Endothelial cell of umbilical vein (primary cell): ENCODE data around the gene MAMDC2. TPM values are rescaled to one million over a fixed set of nuclear protein-coding genes. Genes with fewer than 3 reads are reported as not detected.

Source experiments
- BruUV-seq: library from RNA; stranded (reverse); fragments of 400-500 nt; replicated peaks from 2 replicates; lab custom pipeline; 2021; lab: Mats Ljungman, UMichigan
- CTCF ChIA-PET: fragments of 300-600, 350-600 bp; sonication (Branson Sonifier 250); formaldehyde crosslinking; loops from one replicate; lab custom pipeline; 2021; ENCODE audit warnings: antibody characterized with exemption, inconsistent platforms; lab: Charles Lee
- POLR2A ChIA-PET: fragments of 300-600, 350-600 bp; sonication (Branson Sonifier 250); formaldehyde crosslinking; loops from one replicate; lab custom pipeline; 2021; ENCODE audit warnings: antibody characterized with exemption, inconsistent platforms; lab: Charles Lee
- DNase-seq: peaks from one replicate; pipeline ENCODE4 v3.0.0-alpha.2; 2011; ENCODE audit warnings: low read depth, low spot score
- FAIRE-seq: peaks from 2 replicates; lab custom pipeline; 2011; peaks lifted over from hg19 to GRCh38; lab: Jason Lieb, UNC
- H2AFZ ChIP-seq: 2 replicates; pipeline ENCODE4 v1.6.0; 2012; ENCODE audit warnings: low read depth, low read length, control low read depth, inconsistent platforms
- H3K27ac ChIP-seq: 2 replicates; pipeline ENCODE4 v1.5.1; 2011; ENCODE audit warnings: low read depth, mild to moderate bottlenecking, control low read depth, low read length, moderate library complexity; ENCODE audit not compliant: insufficient read depth
- H3K27me3 ChIP-seq, 2 experiments: 2 replicates each; pipeline versions ENCODE4 v1.6.0 to v1.6.1; 2011; ENCODE audit warnings: low read length in 2 of 2, mixed read lengths in 1 of 2; ENCODE audit not compliant: control insufficient read depth in 2 of 2, insufficient read depth in 2 of 2
- H3K36me3 ChIP-seq, 2 experiments: 2 replicates in 1 of 2; 3 replicates in 1 of 2; pipeline ENCODE4 v1.5.1; 2011; ENCODE audit warnings: low read length in 2 of 2, mild to moderate bottlenecking in 1 of 2, moderate library complexity in 1 of 2; ENCODE audit not compliant: control insufficient read depth in 2 of 2, insufficient read depth in 2 of 2; ENCODE audit errors: extremely low read depth in 1 of 2
- H3K4me1 ChIP-seq: 3 replicates; pipeline ENCODE4 v1.5.1; 2011; ENCODE audit warnings: mild to moderate bottlenecking, low read length; ENCODE audit not compliant: control insufficient read depth, insufficient read depth; ENCODE audit errors: extremely low read depth
- H3K4me2 ChIP-seq: 2 replicates; pipeline ENCODE4 v1.6.1; 2011; ENCODE audit warnings: low read length, control low read depth, mixed read lengths; ENCODE audit not compliant: insufficient read depth
- H3K4me3 ChIP-seq, 3 experiments: fragments of 200-600 bp in 1 of 3; sonication (generic), shearing (Covaris generic) in 1 of 3; replicated peaks in 1 of 3; 2 replicates each; pipeline ENCODE4 v1.5.1; 2011 to 2016; ENCODE audit warnings: control low read depth in 3 of 3, low read length in 3 of 3, mild to moderate bottlenecking in 2 of 3, inconsistent platforms in 1 of 3, low read depth in 1 of 3, moderate library complexity in 1 of 3; ENCODE audit not compliant: insufficient read depth in 1 of 3
- H3K79me2 ChIP-seq: 2 replicates; pipeline ENCODE4 v1.6.0; 2012; ENCODE audit warnings: low read length, inconsistent platforms; ENCODE audit not compliant: control insufficient read depth, insufficient read depth
- H3K9ac ChIP-seq: replicated peaks from 2 replicates; pipeline ENCODE3; 2011; ENCODE audit warnings: low read length, control low read depth; ENCODE audit not compliant: insufficient read depth; ENCODE audit errors: extremely low read depth
- H3K9me1 ChIP-seq: replicated peaks from 3 replicates; pipeline ENCODE4 v1.6.0; 2011; ENCODE audit warnings: mild to moderate bottlenecking, low read length; ENCODE audit not compliant: control insufficient read depth, insufficient read depth; ENCODE audit errors: extremely low read depth
- H3K9me3 ChIP-seq: replicated peaks from 2 replicates; pipeline ENCODE4 v1.5.1; 2012; ENCODE audit warnings: low read length, inconsistent platforms; ENCODE audit not compliant: control insufficient read depth, insufficient read depth
- H4K20me1 ChIP-seq: replicated peaks from 2 replicates; pipeline ENCODE3; 2011; ENCODE audit warnings: mild to moderate bottlenecking, low read length; ENCODE audit not compliant: control insufficient read depth, insufficient read depth; ENCODE audit errors: extremely low read depth
- EZH2 ChIP-seq: IDR thresholded peaks from 2 replicates; pipeline ENCODE4 v1.6.1; 2012; ENCODE audit warnings: borderline replicate concordance, low read depth, mild to moderate bottlenecking, moderate library complexity, low read length, inconsistent platforms; ENCODE audit not compliant: severe bottlenecking
- FOS ChIP-seq: IDR thresholded peaks from 2 replicates; pipeline ENCODE4 v1.6.1; 2011; ENCODE audit warnings: mild to moderate bottlenecking, low read length, moderate library complexity, borderline replicate concordance; ENCODE audit not compliant: insufficient read depth
- GATA2 ChIP-seq: IDR thresholded peaks from 2 replicates; pipeline ENCODE4 v1.7.0; 2011; ENCODE audit warnings: low read depth, mild to moderate bottlenecking, moderate library complexity, mixed read lengths, low read length; ENCODE audit not compliant: insufficient read length, insufficient read depth
- JUN ChIP-seq: IDR thresholded peaks from 2 replicates; pipeline ENCODE4 v1.6.1; 2011; ENCODE audit warnings: borderline replicate concordance, low read depth; ENCODE audit not compliant: insufficient read length, insufficient read depth
- MYC ChIP-seq: IDR thresholded peaks from one replicate; pipeline ENCODE4 v1.6.1; 2011; ENCODE audit warnings: mild to moderate bottlenecking, low read depth, low read length
- POLR2A ChIP-seq: IDR thresholded peaks from 2 replicates; pipeline ENCODE4 v1.6.1; 2012; ENCODE audit warnings: low read depth, mild to moderate bottlenecking, control low read depth, low read length
- POLR2AphosphoS5 ChIP-seq: IDR thresholded peaks from 2 replicates; pipeline ENCODE4 v1.6.1; 2012; ENCODE audit warnings: low read depth, mild to moderate bottlenecking, control low read depth, low read length, moderate library complexity; ENCODE audit not compliant: insufficient read depth
- dilution Hi-C: fragments of 300-500 bp; cut with MboI; formaldehyde crosslinking; loops from one replicate; pipeline ENCODE4 v1.15.0; 2019; ENCODE audit warnings: low sequenced_read_pairs; ENCODE audit not compliant: extremely low pct_ligation_motif_present
- intact Hi-C: fragments of 100-400 bp; cut with micrococcal nuclease; formaldehyde crosslinking; loops from one replicate; pipeline ENCODE4 v1.10.0; 2022
- polyA plus RNA-seq, 4 experiments: library from polyadenylated mRNA; depleted of rRNA in 3 of 4; stranded (reverse) in 3 of 4; unstranded in 1 of 4; fragments of >200 nt; gene quantifications; 2 replicates each; pipeline versions ENCODE4 v1.2.1 to v1.2.3, GENCODE V29; 2011 to 2012; ENCODE audit warnings: missing spikeins in 1 of 4
- total RNA-seq: library from RNA; stranded (reverse); gene quantifications from 2 replicates; pipeline ENCODE4 v1.2.3, GENCODE V29; 2021
- TF ChIP-seq, protein P1 (sequence below), 2 donors: IDR thresholded peaks; 1 replicate in 1 of 2; 2 replicates in 1 of 2; pipeline ENCODE4 v1.5.1; 2011; ENCODE audit warnings: low read length in 2 of 2, mild to moderate bottlenecking in 2 of 2, moderate library complexity in 2 of 2, control low read depth in 1 of 2, inconsistent platforms in 1 of 2, low read depth in 1 of 2; ENCODE audit not compliant: insufficient read depth in 1 of 2; ENCODE audit errors: extremely low read depth in 1 of 2
- TF ChIP-seq, protein P2 (sequence below): IDR thresholded peaks from 2 replicates; pipeline ENCODE4 v1.6.1; 2011; ENCODE audit not compliant: insufficient read depth, insufficient read length

MAMDC2 gene
- total and polyA plus RNA-seq, 2 donors (not counting 3 experiments of a cell fraction or from before 2014, with no cell fraction given) = 0.60 to 1.1 TPM

DNA sequence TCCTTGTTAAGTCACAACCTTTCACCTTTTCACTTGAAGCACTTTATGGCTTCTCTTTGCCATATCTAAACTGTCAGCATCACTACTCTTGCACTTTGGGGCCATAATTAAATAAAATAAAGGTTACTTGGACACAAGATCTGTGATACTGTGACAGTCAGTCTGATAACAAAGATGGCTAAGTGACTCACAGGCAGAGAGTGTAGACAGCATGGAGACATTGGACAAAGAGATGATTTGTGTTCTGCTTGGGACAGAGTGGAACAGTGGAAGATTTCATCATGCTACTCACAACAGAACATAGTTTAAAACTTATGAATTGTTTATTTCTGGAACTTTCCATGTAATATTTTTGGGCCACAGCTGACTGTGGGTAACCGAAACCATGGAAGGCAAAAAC lies 133.5 kb downstream of the MAMDC2 start:
- DNase-seq (no peak), FAIRE-seq (no peak)
- Histone ChIP-seq H3K4me2 (no peak overlapping the region), H3K79me2 (no peaks in the 10 kb centered on the region), H3K27ac (no peak overlapping the region), H3K9ac (no peak overlapping the region), H3K9me1 (no peaks in the 10 kb centered on the region), H2AFZ (no peak overlapping the region), H4K20me1 (no peaks in the 10 kb centered on the region), H3K36me3 (no peaks in the 10 kb centered on the region), H3K9me3 (no peaks in the 10 kb centered on the region), H3K27me3 (no peaks in the 10 kb centered on the region), H3K4me1 (no peaks in the 10 kb centered on the region), H3K4me3 (no peak overlapping the region)
- intact Hi-C loops (no loop called here), dilution Hi-C loops (no loop called here)
- TF ChIP-seq MYC (no peak), POLR2A (no peak), FOS (no peak), POLR2AphosphoS5 (no peak), GATA2 (no peak), EZH2 (no peak), JUN (no peak)
- TF ChIP-seq, protein P1, sequence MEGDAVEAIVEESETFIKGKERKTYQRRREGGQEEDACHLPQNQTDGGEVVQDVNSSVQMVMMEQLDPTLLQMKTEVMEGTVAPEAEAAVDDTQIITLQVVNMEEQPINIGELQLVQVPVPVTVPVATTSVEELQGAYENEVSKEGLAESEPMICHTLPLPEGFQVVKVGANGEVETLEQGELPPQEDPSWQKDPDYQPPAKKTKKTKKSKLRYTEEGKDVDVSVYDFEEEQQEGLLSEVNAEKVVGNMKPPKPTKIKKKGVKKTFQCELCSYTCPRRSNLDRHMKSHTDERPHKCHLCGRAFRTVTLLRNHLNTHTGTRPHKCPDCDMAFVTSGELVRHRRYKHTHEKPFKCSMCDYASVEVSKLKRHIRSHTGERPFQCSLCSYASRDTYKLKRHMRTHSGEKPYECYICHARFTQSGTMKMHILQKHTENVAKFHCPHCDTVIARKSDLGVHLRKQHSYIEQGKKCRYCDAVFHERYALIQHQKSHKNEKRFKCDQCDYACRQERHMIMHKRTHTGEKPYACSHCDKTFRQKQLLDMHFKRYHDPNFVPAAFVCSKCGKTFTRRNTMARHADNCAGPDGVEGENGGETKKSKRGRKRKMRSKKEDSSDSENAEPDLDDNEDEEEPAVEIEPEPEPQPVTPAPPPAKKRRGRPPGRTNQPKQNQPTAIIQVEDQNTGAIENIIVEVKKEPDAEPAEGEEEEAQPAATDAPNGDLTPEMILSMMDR (IDR thresholded peaks at IDR 0.05; ENCODE audit: extremely low read depth in 1 of 2, insufficient read depth in 1 of 2, low read depth in 1 of 2, low read length in 2 of 2) = no peak
- TF ChIP-seq, protein P2, sequence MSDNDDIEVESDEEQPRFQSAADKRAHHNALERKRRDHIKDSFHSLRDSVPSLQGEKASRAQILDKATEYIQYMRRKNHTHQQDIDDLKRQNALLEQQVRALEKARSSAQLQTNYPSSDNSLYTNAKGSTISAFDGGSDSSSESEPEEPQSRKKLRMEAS = no peak
- ChIA-PET CTCF (no interaction called here), POLR2A (no interaction called here)
- BruUV-seq = no TSS peak
